ENCODE data around the gene NAA16.

DNA sequence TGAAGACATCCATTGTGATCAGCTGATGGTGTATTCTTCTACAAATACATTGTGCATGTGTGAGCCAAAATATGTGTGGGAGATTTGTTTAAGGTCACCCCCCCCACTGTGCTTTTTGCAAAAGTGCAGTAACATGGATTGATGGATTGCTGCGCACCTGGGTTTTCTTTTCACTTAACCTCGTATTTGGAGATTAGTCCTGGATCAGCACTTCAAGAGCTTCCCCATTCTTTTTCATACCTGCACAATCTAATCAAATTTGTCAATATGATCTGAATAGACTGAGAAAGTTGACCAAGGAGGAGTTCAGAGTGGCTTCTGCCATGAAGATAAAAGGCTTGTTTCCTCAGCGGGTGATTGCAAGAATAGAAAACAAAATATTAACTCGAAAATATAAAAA lies 23.7 kb downstream of the NAA16 start:
- TF ChIP-seq CTCF (IDR thresholded peaks at IDR 0.05) (no peak), EP300 (IDR thresholded peaks at IDR 0.05) (no peak)
